ENCODE measurements around the gene FDX2.
"Not testable (repeated sequence)": the region's sequence is repeated elsewhere in the genome, so short reads cannot be mapped to it uniquely, and the experiment has no call there.

FDX2 gene

DNA sequence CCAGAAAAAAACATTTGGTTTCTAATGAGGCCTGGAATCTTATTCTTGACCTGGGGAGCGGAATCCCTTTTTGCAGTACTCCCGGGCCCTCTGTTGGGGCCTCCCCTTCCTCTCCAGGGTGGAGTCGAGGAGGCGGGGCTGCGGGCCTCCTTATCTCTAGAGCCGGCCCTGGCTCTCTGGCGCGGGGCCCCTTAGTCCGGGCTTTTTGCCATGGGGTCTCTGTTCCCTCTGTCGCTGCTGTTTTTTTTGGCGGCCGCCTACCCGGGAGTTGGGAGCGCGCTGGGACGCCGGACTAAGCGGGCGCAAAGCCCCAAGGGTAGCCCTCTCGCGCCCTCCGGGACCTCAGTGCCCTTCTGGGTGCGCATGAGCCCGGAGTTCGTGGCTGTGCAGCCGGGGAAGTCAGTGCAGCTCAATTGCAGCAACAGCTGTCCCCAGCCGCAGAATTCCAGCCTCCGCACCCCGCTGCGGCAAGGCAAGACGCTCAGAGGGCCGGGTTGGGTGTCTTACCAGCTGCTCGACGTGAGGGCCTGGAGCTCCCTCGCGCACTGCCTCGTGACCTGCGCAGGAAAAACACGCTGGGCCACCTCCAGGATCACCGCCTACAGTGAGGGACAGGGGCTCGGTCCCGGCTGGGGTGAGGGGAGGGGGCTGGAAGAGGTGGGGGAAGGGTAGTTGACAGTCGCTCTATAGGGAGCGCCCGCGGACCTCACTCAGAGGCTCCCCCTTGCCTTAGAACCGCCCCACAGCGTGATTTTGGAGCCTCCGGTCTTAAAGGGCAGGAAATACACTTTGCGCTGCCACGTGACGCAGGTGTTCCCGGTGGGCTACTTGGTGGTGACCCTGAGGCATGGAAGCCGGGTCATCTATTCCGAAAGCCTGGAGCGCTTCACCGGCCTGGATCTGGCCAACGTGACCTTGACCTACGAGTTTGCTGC, 28.7 kb downstream of the FDX2 start, which contains the start of gene ICAM4:
Gene ICAM4 (plus strand): TSS at position 153 of the 935 bp plus-strand sequence. CDS start 58 bp downstream, at position 211.
- TF ChIP-seq, protein P1, sequence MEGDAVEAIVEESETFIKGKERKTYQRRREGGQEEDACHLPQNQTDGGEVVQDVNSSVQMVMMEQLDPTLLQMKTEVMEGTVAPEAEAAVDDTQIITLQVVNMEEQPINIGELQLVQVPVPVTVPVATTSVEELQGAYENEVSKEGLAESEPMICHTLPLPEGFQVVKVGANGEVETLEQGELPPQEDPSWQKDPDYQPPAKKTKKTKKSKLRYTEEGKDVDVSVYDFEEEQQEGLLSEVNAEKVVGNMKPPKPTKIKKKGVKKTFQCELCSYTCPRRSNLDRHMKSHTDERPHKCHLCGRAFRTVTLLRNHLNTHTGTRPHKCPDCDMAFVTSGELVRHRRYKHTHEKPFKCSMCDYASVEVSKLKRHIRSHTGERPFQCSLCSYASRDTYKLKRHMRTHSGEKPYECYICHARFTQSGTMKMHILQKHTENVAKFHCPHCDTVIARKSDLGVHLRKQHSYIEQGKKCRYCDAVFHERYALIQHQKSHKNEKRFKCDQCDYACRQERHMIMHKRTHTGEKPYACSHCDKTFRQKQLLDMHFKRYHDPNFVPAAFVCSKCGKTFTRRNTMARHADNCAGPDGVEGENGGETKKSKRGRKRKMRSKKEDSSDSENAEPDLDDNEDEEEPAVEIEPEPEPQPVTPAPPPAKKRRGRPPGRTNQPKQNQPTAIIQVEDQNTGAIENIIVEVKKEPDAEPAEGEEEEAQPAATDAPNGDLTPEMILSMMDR (IDR thresholded peaks at IDR 0.05; ENCODE audit: insufficient read depth, low read depth, low read length, missing control alignments) = no peak
- peak within 1 kb of the TSS; percentile 35 for H3K4me3 ChIP-seq (ENCODE audit: low read depth, low read length)
- DNase-seq (ENCODE audit: low read depth) = peak; percentile 70

DNA sequence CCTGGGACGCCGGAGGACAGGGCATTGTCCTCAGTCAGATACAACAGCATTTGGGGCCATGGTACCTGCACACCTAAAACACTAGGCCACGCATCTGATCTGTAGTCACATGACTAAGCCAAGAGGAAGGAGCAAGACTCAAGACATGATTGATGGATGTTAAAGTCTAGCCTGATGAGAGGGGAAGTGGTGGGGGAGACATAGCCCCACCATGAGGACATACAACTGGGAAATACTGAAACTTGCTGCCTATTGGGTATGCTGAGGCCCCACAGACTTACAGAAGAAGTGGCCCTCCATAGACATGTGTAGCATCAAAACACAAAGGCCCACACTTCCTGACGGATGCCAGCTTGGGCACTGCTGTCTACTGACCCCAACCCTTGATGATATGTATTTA, 30.4 kb downstream of the FDX2 start:
- TF ChIP-seq, protein P1 (IDR thresholded peaks at IDR 0.05; ENCODE audit: insufficient read depth, low read depth, low read length, missing control alignments) = no peak
- no peak for DNase-seq (ENCODE audit: low read depth)
- H3K4me3 ChIP-seq (ENCODE audit: low read depth, low read length) = no peak overlapping the region

DNA sequence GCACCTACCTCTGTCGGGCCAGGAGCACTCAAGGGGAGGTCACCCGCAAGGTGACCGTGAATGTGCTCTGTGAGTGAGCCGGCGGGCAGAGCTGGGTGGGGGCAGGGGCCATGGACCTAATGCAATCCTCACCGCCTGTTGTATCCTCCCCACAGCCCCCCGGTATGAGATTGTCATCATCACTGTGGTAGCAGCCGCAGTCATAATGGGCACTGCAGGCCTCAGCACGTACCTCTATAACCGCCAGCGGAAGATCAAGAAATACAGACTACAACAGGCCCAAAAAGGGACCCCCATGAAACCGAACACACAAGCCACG, 30.9 kb downstream of the FDX2 start:
- no peak for DNase-seq (ENCODE audit: low read depth)
- TF ChIP-seq, protein P1 (IDR thresholded peaks at IDR 0.05; ENCODE audit: insufficient read depth, low read depth, low read length, missing control alignments) = no peak
- H3K4me3 ChIP-seq (ENCODE audit: low read depth, low read length) = no peak overlapping the region

DNA sequence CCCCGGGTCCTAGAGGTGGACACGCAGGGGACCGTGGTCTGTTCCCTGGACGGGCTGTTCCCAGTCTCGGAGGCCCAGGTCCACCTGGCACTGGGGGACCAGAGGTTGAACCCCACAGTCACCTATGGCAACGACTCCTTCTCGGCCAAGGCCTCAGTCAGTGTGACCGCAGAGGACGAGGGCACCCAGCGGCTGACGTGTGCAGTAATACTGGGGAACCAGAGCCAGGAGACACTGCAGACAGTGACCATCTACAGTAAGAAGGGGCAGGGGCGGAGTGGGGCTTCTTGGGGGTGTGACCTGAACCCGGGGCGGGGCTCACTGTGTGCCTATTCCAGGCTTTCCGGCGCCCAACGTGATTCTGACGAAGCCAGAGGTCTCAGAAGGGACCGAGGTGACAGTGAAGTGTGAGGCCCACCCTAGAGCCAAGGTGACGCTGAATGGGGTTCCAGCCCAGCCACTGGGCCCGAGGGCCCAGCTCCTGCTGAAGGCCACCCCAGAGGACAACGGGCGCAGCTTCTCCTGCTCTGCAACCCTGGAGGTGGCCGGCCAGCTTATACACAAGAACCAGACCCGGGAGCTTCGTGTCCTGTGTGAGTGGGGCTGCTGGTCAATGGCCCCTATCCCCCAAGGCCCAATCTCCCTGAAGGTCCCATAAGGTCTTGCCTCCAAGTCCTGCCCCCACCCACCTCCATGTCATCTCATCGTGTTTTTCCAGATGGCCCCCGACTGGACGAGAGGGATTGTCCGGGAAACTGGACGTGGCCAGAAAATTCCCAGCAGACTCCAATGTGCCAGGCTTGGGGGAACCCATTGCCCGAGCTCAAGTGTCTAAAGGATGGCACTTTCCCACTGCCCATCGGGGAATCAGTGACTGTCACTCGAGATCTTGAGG, 31.5 kb downstream of the FDX2 start:
- TF ChIP-seq, protein P1 (IDR thresholded peaks at IDR 0.05; ENCODE audit: insufficient read depth, low read depth, low read length, missing control alignments) = no peak
- DNase-seq (ENCODE audit: low read depth) = peak; percentile 12
- H3K4me3 ChIP-seq (ENCODE audit: low read depth, low read length) = no peak overlapping the region

DNA sequence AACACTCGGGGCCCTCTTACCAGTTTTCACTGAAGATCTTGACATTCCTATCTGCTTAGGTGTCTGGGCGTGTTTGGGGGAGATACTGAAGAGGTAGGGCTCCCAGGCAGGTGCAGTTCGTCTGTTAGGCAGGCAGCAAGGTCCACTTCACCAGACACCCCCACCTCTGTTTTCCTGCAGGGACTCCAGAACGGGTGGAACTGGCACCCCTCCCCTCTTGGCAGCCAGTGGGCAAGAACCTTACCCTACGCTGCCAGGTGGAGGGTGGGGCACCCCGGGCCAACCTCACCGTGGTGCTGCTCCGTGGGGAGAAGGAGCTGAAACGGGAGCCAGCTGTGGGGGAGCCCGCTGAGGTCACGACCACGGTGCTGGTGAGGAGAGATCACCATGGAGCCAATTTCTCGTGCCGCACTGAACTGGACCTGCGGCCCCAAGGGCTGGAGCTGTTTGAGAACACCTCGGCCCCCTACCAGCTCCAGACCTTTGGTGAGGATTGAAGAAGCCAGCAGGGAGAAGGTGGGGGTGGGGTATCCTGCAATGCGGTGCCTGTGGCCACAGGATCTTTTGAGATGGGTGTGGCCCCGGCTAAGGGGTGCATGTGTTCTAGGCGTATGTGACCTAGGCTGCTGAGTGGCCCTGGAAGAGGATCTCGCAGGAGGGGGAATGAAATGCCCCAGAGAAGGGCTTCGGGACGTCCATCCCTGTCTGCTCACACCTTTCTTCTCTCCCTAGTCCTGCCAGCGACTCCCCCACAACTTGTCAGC, 32.3 kb downstream of the FDX2 start:
- TF ChIP-seq, protein P1 (IDR thresholded peaks at IDR 0.05; ENCODE audit: insufficient read depth, low read depth, low read length, missing control alignments) = no peak
- no peak for DNase-seq (ENCODE audit: low read depth)
- no peak overlapping the region for H3K4me3 ChIP-seq (ENCODE audit: low read depth, low read length)

DNA sequence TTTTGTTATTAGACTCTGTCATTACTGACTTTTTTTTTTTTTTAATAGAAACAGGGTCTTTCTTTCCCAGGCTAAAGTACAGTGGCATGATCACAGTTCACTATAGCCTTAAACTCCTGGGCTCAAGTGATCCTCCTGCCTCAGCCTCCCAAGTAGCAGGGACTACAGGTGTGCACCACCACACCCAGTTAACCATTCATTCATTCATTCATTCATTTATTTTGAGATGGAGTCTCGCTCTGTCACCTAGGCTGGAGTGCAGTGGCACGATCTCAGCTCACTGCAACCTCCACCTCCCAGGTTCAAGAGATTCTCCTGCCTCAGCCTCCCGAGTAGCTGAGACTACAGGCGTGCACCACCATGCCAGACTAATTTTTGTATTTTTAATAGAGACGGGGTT, 33.8 kb downstream of the FDX2 start:
- DNase-seq (ENCODE audit: low read depth) = not testable (repeated sequence)

More for the DNA sequence above, 33.8 kb downstream of the FDX2 start:
- not testable (repeated sequence) for H3K4me3 ChIP-seq (ENCODE audit: low read depth, low read length)

Measured in GM12865 (cell line).